HepG2 (cell line): Measurements from ENCODE around the gene ALDH18A1. TPM values are rescaled to one million over a fixed set of nuclear protein-coding genes. Genes with fewer than 3 reads are reported as not detected.

ENCODE experiments used
- AHDC1 ChIP-seq: sonication (generic); formaldehyde crosslinking; IDR thresholded peaks from 2 replicates; pipeline ENCODE4 v1.5.1; 2020; ENCODE audit warnings: mild to moderate bottlenecking, missing genetic modification reagents, borderline replicate concordance
- BCL3 ChIP-seq: sonication (generic); formaldehyde crosslinking; IDR thresholded peaks from 2 replicates; pipeline ENCODE4 v1.5.1; 2020; ENCODE audit warnings: mild to moderate bottlenecking, missing genetic modification reagents, moderate library complexity
- DDIT3 ChIP-seq: sonication (generic); formaldehyde crosslinking; IDR thresholded peaks from 2 replicates; pipeline ENCODE4 v1.4.0; 2020; ENCODE audit warnings: mild to moderate bottlenecking, missing genetic modification reagents
- FOXC1 ChIP-seq: sonication (generic); formaldehyde crosslinking; IDR thresholded peaks from 2 replicates; pipeline ENCODE4 v1.8.0; 2022; ENCODE audit warnings: mild to moderate bottlenecking, missing genetic modification reagents, borderline replicate concordance
- GMEB2 ChIP-seq: IDR thresholded peaks from 2 replicates; pipeline ENCODE4 v1.6.1; 2016; ENCODE audit warnings: missing biosample characterization, missing genetic modification reagents, low read depth
- JUND ChIP-seq: sonication (generic); formaldehyde crosslinking; IDR thresholded peaks from 2 replicates; pipeline ENCODE4 v1.8.0; 2022; ENCODE audit warnings: mild to moderate bottlenecking, missing genetic modification reagents
- KDM3A ChIP-seq: IDR thresholded peaks from 2 replicates; pipeline ENCODE4 v1.6.1; 2018; ENCODE audit warnings: low read depth, missing compliant biosample characterization
- MED1 ChIP-seq: sonication (generic); formaldehyde crosslinking; IDR thresholded peaks from 2 replicates; pipeline ENCODE4 v1.4.0; 2020; ENCODE audit warnings: missing genetic modification reagents
- NCOA1 ChIP-seq: sonication (generic); formaldehyde crosslinking; IDR thresholded peaks from 2 replicates; pipeline ENCODE4 v1.9.0; 2021; ENCODE audit warnings: missing genetic modification reagents
- POLR2AphosphoS5 ChIP-seq: IDR thresholded peaks from 2 replicates; pipeline ENCODE4 v1.6.1; 2012; ENCODE audit warnings: low read depth, low read length
- SAP130 ChIP-seq: IDR thresholded peaks from 2 replicates; pipeline ENCODE4 v1.6.1; 2016; ENCODE audit warnings: low read depth
- SCMH1 ChIP-seq: sonication (generic); formaldehyde crosslinking; IDR thresholded peaks from 2 replicates; pipeline ENCODE4 v1.9.0; 2021; ENCODE audit warnings: missing genetic modification reagents, mild to moderate bottlenecking, borderline replicate concordance
- TARDBP ChIP-seq: sonication (generic); formaldehyde crosslinking; IDR thresholded peaks from 2 replicates; pipeline ENCODE4 v1.8.0; 2022; ENCODE audit warnings: mild to moderate bottlenecking, missing genetic modification reagents
- TP53 ChIP-seq: sonication (generic); formaldehyde crosslinking; conservative IDR thresholded peaks from 2 replicates; pipeline ENCODE4 v1.4.0; 2020; ENCODE audit warnings: missing genetic modification reagents
- ZBTB39 ChIP-seq: sonication (generic); formaldehyde crosslinking; IDR thresholded peaks from 2 replicates; pipeline ENCODE4 v1.5.0; 2020; ENCODE audit warnings: missing genetic modification reagents
- ZMYM4 ChIP-seq: sonication (generic); formaldehyde crosslinking; IDR thresholded peaks from 2 replicates; pipeline ENCODE4 v1.8.1; 2023; ENCODE audit warnings: mild to moderate bottlenecking, missing genetic modification reagents
- ZNF143 ChIP-seq: sonication (generic); formaldehyde crosslinking; IDR thresholded peaks from 2 replicates; pipeline ENCODE4 v1.4.0; 2020; ENCODE audit warnings: missing genetic modification reagents
- ZNF350 ChIP-seq: sonication (generic); formaldehyde crosslinking; IDR thresholded peaks from 2 replicates; pipeline ENCODE4 v1.4.0; 2020; ENCODE audit warnings: mild to moderate bottlenecking, low read depth, missing genetic modification reagents, borderline replicate concordance
- ZNF878 ChIP-seq: sonication (generic); formaldehyde crosslinking; IDR thresholded peaks from 2 replicates; pipeline ENCODE4 v1.8.1; 2023; ENCODE audit warnings: mild to moderate bottlenecking, missing genetic modification reagents, moderate library complexity
- polyA plus RNA-seq, 8 experiments: library from polyadenylated mRNA; depleted of rRNA in 3 of 8; stranded (reverse) in 7 of 8; unstranded in 1 of 8; fragments of >200 nt; fragmentation: Illumina TruSeq in 4 of 8; extraction: Trizol in 4 of 8; gene quantifications; 2 replicates each; pipeline versions ENCODE4 v1.2.1 to v1.2.3, GENCODE V29; 2011 to 2016; ENCODE audit warnings: low read depth in 4 of 8, missing spikeins in 1 of 8, mixed read lengths in 1 of 8; ENCODE audit not compliant: insufficient read depth in 1 of 8
- total RNA-seq, 5 experiments: library from RNA; depleted of rRNA; stranded (reverse); fragments of >200 nt; fragmentation: Illumina TruSeq; extraction: Trizol; gene quantifications; 2 replicates each; pipeline ENCODE4 v1.2.3, GENCODE V29; 2016; ENCODE audit warnings: low read depth in 1 of 5

Gene ALDH18A1
- total and polyA plus RNA-seq, 2 of the 13 experiments (the other 11 are each of a cell fraction or from before 2014, with no cell fraction given), result 180 to 263 TPM

GRCh38 chr10:95561177-95561863 lies 95.2 kb downstream of the ALDH18A1 start, which contains the start of gene SORBS1 (continued):
- TF ChIP-seq AHDC1 (CRISPR knock-in tag), result 0 out of 2 replicates have a peak, but pooled peaks have one; percentile 41
- TF ChIP-seq BCL3 (CRISPR knock-in tag), result 0 out of 2 replicates have a peak, but pooled peaks have one; percentile 47
- TF ChIP-seq FOXC1 (CRISPR knock-in tag), result 0 out of 2 replicates have a peak, but pooled peaks have one; percentile 36
- no peak for TF ChIP-seq JUND (CRISPR knock-in tag)
- TF ChIP-seq DDIT3 (CRISPR knock-in tag), result no peak
- TF ChIP-seq NCOA1, result no peak
- TF ChIP-seq ZNF350, result no peak
- TF ChIP-seq ZNF878 (CRISPR knock-in tag), result no peak
- peak; percentile 18; the same call in 1 of the 2 replicates for TF ChIP-seq MED1 (CRISPR knock-in tag)
- peak; percentile 18; the same call in 1 of the 2 replicates for TF ChIP-seq KDM3A
- TF ChIP-seq ZNF143 (CRISPR knock-in tag), result no peak
- TF ChIP-seq ZMYM4 (CRISPR knock-in tag), result peak; percentile 75
- no peak for TF ChIP-seq GMEB2 (CRISPR knock-in tag)
- no peak for TF ChIP-seq TP53 (CRISPR knock-in tag)
- TF ChIP-seq TARDBP, result peak; percentile 60
- TF ChIP-seq SAP130 (CRISPR knock-in tag), result peak; percentile 84
- no peak for TF ChIP-seq ZBTB39 (CRISPR knock-in tag)
- TF ChIP-seq POLR2AphosphoS5, result peak; percentile 65; the same call in 1 of the 2 replicates
- TF ChIP-seq SCMH1 (CRISPR knock-in tag), result no peak
